Activated T-cell treated with anti-CD3 and anti-CD28 coated beads, Interleukin-2, amount 50 U/mL, for 72 hours (primary cell): ENCODE results near the gene ZG16. TPM values are rescaled to one million over a fixed set of nuclear protein-coding genes. Genes with fewer than 3 reads are reported as not detected.
"Not testable (repeated sequence)": the region's sequence is repeated elsewhere in the genome, so short reads cannot be mapped to it uniquely, and the experiment has no call there.

Experiments
- ATAC-seq, 2 donors: fragments of 150-1000 bp; cut with Tn5 transposase; replicated peaks in 1 of 2; 2 replicates each; pipeline ENCODE4 v1.10.0; 2021; ENCODE audit warnings: moderate library complexity in 2 of 2, mild to moderate bottlenecking in 1 of 2
- DNase-seq, 2 donors: peaks; one replicate each; pipeline ENCODE4 v3.0.0; 2021 to 2022; ENCODE audit warnings: mixed read lengths in 1 of 2
- H3K27ac Mint-ChIP-seq: one replicate; pipeline ENCODE4 v1.8.0; 2022; ENCODE audit warnings: mild to moderate bottlenecking, moderate library complexity, mixed read lengths
- H3K27me3 Mint-ChIP-seq: one replicate; pipeline ENCODE4 v1.8.0; 2022; ENCODE audit warnings: low read depth, mixed read lengths
- H3K36me3 Mint-ChIP-seq, 2 donors: one replicate each; pipeline ENCODE4 v1.8.0; 2022; ENCODE audit warnings: mixed read lengths in 2 of 2, mild to moderate bottlenecking in 1 of 2; ENCODE audit not compliant: insufficient read depth in 2 of 2
- H3K4me1 Mint-ChIP-seq: one replicate; pipeline ENCODE4 v1.8.0; 2022; ENCODE audit warnings: low read depth, mixed read lengths
- H3K4me3 Mint-ChIP-seq, 2 donors: one replicate each; pipeline ENCODE4 v1.8.0; 2022; ENCODE audit warnings: mild to moderate bottlenecking in 2 of 2, mixed read lengths in 2 of 2, moderate library complexity in 2 of 2
- H3K9me3 Mint-ChIP-seq, 2 donors: one replicate each; pipeline ENCODE4 v1.8.0; 2022; ENCODE audit warnings: mixed read lengths in 2 of 2
- total RNA-seq, 2 donors: library from RNA; stranded (reverse); gene quantifications; one replicate each; pipeline ENCODE4 v1.2.3, GENCODE V29; 2022

Gene ZG16
- total RNA-seq, 2 donors from 2014 or later, result not detected

GRCh38 chr16:29760567-29761279 is 17.3 kb upstream of the ZG16 start:
- no peaks in the 10 kb centered on the region for H3K9me3 Mint-ChIP-seq
- no peak for ATAC-seq
- no peak overlapping the region for H3K27ac Mint-ChIP-seq
- H3K4me3 Mint-ChIP-seq, result no peak overlapping the region
- peaks cover 22% of the 10 kb centered on the region for H3K4me1 Mint-ChIP-seq
- no peak for DNase-seq
- H3K27me3 Mint-ChIP-seq, result no peaks in the 10 kb centered on the region
- H3K36me3 Mint-ChIP-seq, result no peaks in the 10 kb centered on the region

GRCh38 chr16:29761280-29761651 is 16.8 kb upstream of the ZG16 start:
- ATAC-seq, H3K27me3 Mint-ChIP-seq, H3K27ac Mint-ChIP-seq, H3K9me3 Mint-ChIP-seq, H3K4me3 Mint-ChIP-seq, DNase-seq, H3K36me3 Mint-ChIP-seq: not testable (repeated sequence)
- H3K4me1 Mint-ChIP-seq, result peaks cover 16% of the 10 kb centered on the region

- no peaks in the 10 kb centered on the region for H3K9me3 Mint-ChIP-seq
- ATAC-seq, result no peak
- DNase-seq, result no peak
These were observed 16.2 kb upstream of the ZG16 start for GRCh38 chr16:29761882-29762281.

GRCh38 chr16:29763326-29763725 is 14.7 kb upstream of the ZG16 start:
- no peak for DNase-seq
- Mint-ChIP-seq H3K36me3 (no peaks in the 10 kb centered on the region), H3K27ac (no peak overlapping the region), H3K27me3 (no peaks in the 10 kb centered on the region), H3K4me3 (no peak overlapping the region), H3K4me1 (peaks cover 7% of the 10 kb centered on the region), H3K9me3 (no peaks in the 10 kb centered on the region)
- ATAC-seq, result no peak

More at GRCh38 chr16:29761882-29762281, 16.2 kb upstream of the ZG16 start:
- H3K4me1 Mint-ChIP-seq, result peaks cover 10% of the 10 kb centered on the region
- no peaks in the 10 kb centered on the region for H3K36me3 Mint-ChIP-seq
- no peak overlapping the region for H3K4me3 Mint-ChIP-seq
- no peaks in the 10 kb centered on the region for H3K27me3 Mint-ChIP-seq
- H3K27ac Mint-ChIP-seq, result no peak overlapping the region

- no peaks in the 10 kb centered on the region for H3K36me3 Mint-ChIP-seq
- no peak overlapping the region for H3K4me3 Mint-ChIP-seq
- H3K4me1 Mint-ChIP-seq, result peaks cover 11% of the 10 kb centered on the region
- H3K9me3 Mint-ChIP-seq, result no peaks in the 10 kb centered on the region
- H3K27ac Mint-ChIP-seq, result no peak overlapping the region
- DNase-seq (no peak), ATAC-seq (no peak)
- H3K27me3 Mint-ChIP-seq, result no peaks in the 10 kb centered on the region
These were observed 12.7 kb upstream of the ZG16 start for GRCh38 chr16:29765167-29766032.

DNA sequence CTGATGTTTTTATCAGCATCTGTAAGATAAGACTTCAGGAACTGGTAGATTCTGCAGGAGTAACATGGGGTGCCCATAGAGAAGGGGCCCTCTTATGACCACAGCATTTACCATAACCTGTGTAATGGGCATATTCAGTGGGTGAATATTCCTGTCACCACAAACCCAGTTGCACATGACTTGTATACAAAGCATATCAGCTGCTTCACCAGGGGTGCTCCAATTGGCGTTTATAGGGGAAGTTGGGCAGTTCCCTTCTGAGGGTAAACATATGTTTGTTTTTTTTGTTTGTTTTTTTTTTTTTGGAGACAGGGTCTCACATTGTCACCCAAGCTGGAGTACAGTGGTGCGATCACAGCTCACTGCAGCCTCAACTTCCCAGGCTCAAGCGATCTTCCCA is 11.5 kb upstream of the ZG16 start:
- H3K27ac Mint-ChIP-seq, result no peak overlapping the region

DNA sequence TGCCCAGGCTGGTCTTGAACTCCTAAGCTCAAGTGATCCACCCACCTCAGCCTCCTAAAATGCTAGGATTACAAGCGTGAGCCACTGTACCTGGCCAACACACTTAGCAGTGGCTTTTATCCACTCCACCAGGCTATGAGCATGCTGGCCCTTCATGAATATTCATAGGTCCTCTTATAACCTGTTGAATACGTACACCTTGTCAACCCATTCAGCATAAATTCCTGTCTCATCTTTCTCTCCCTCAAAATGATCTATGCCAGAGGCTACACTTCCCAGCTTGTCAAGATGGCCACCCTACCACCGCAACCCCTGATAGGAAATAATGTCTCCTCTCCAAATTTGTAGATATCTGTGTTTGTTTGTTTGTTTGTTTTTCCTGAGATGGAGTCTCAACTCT is 11.0 kb upstream of the ZG16 start:
- Mint-ChIP-seq H3K4me1 (peaks cover 13% of the 10 kb centered on the region), H3K27me3 (no peaks in the 10 kb centered on the region), H3K36me3 (no peaks in the 10 kb centered on the region), H3K27ac (no peak overlapping the region), H3K9me3 (no peaks in the 10 kb centered on the region), H3K4me3 (no peak overlapping the region)
- DNase-seq (no peak), ATAC-seq (no peak)

More for the DNA sequence above, 11.5 kb upstream of the ZG16 start:
- ATAC-seq, result no peak
- H3K36me3 Mint-ChIP-seq, result no peaks in the 10 kb centered on the region
- H3K4me3 Mint-ChIP-seq, result no peak overlapping the region
- no peaks in the 10 kb centered on the region for H3K9me3 Mint-ChIP-seq
- H3K27me3 Mint-ChIP-seq, result no peaks in the 10 kb centered on the region
- DNase-seq, result no peak
- peaks cover 13% of the 10 kb centered on the region for H3K4me1 Mint-ChIP-seq

DNA sequence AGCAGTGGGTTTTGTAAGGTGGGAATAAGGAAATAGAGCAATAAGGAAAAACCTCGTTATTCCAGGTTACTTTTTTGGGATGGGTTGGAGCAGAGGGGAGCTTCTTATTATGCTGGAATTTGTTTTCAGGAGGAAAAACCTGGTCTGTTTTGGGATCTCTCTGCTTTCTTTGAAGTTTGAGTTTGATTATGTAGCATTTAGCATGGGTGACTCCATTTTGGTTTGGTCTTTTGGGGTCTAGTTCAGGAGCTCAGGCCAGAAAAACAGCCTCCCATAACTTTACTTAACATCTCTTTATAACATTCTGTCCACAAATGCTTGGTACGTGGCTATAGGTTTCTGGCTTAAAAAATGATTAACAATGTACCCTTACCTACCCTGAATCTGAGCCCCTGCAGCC is 8.5 kb upstream of the ZG16 start:
- no peaks in the 10 kb centered on the region for H3K36me3 Mint-ChIP-seq
- no peaks in the 10 kb centered on the region for H3K27me3 Mint-ChIP-seq
- ATAC-seq (no peak), DNase-seq (no peak)
- no peak overlapping the region for H3K27ac Mint-ChIP-seq
- H3K9me3 Mint-ChIP-seq, result no peaks in the 10 kb centered on the region
- H3K4me1 Mint-ChIP-seq, result peaks cover 6% of the 10 kb centered on the region
- H3K4me3 Mint-ChIP-seq, result no peak overlapping the region

DNA sequence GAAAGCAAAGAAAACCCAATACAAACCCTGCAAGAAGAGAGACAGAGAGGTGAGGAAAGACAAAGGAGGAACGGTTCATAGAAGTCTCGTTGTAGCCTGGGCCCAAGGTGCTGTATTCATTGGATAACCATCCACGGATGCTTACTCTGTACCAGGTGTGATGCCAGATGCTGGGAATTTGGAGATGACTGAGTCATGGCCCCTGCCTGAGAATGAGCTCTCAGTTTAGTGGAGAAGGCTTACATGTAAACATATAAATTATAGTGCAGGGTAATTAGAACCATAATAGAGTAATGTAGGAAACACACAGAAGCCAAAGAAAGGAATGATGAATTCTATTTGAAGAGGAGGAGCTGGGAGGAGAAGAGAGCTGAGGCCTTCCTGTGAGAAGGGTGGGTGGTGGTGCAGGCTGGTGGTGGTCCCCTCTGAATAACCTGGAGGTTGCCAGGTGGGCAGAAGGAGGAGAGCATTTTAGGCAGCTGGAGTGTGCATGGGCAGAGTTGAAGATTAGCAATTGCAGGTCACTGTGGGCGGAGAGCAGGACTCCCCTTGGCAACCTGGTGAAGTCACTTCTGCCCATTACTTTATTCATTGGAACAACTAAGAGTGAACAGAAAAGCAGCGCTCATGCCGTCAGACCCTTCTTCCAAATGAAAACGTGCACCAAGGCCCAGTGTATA is 7.7 kb upstream of the ZG16 start:
- H3K4me3 Mint-ChIP-seq, result no peak overlapping the region
- H3K36me3 Mint-ChIP-seq, result no peaks in the 10 kb centered on the region
- DNase-seq (no peak), ATAC-seq (no peak)
- peaks cover 10% of the 10 kb centered on the region for H3K4me1 Mint-ChIP-seq
- H3K27ac Mint-ChIP-seq, result no peak overlapping the region
- H3K9me3 Mint-ChIP-seq, result no peaks in the 10 kb centered on the region
- no peaks in the 10 kb centered on the region for H3K27me3 Mint-ChIP-seq

- H3K27me3 Mint-ChIP-seq, H3K4me1 Mint-ChIP-seq, DNase-seq, H3K9me3 Mint-ChIP-seq, H3K36me3 Mint-ChIP-seq, H3K4me3 Mint-ChIP-seq, ATAC-seq, H3K27ac Mint-ChIP-seq: not testable (repeated sequence)
These were observed 5.7 kb upstream of the ZG16 start for GRCh38 chr16:29772330-29772729.

DNA sequence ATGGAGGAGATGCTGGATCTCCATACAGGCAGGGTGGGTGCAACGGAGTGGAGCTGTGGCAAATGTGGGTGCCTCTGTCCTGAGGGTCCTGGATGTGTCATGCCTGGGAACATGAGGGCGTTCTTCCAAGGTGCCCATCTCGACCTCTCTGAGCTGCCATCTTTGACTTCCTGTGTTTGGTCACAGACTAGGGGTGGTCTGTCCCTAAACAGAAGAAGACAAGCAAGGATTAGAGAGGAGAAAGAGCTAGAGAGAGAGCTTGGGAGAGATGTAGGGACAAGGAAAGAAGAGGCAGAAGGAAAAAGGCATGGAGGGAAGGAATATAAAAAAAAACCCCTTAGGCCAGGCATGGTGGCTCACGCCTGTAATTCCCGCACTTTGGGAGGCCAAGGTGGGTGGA is 3.3 kb upstream of the ZG16 start:
- Mint-ChIP-seq H3K36me3 (no peaks in the 10 kb centered on the region), H3K27ac (no peak overlapping the region), H3K9me3 (no peaks in the 10 kb centered on the region), H3K4me3 (no peak overlapping the region), H3K4me1 (peaks cover 10% of the 10 kb centered on the region), H3K27me3 (no peaks in the 10 kb centered on the region)
- ATAC-seq, result no peak
- no peak for DNase-seq

DNA sequence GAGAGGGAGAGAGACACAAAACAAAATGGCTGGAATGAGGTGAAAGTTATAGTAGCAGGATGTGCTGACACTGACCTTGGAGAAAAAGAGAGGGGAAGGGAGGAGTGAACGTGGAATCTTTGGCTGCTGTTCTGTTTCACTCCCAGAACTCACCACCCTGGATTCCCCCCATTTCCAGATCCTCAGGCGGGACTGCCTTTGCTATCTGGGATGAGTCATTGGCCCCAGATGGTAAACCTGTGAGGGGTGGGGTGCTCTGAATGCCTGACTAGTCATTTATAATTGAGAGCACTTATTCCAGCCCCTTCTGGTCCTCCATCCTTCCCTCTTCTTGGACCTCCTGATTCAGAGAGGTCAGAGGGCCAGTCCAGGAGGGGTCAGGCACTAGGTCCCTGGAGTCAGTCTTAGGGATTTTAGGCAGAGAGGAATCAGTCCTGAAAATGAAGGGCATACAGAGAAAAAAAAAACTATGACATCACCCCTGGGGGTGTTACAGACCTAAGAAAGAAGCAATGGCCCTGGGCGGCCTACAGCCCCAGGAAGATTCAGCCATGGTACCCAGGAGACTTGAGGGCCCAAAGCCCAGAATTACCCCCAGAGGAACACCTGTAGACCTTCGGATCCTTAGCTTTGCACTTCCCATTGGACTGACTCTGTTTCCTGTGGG is 2.2 kb upstream of the ZG16 start:
- Mint-ChIP-seq H3K27me3 (no peaks in the 10 kb centered on the region), H3K9me3 (no peaks in the 10 kb centered on the region), H3K4me1 (peaks cover 4% of the 10 kb centered on the region), H3K27ac (no peak overlapping the region), H3K4me3 (no peak overlapping the region), H3K36me3 (no peaks in the 10 kb centered on the region)
- DNase-seq (no peak), ATAC-seq (no peak)

- Mint-ChIP-seq H3K4me3 (no peak overlapping the region), H3K9me3 (no peaks in the 10 kb centered on the region), H3K4me1 (peaks cover 14% of the 10 kb centered on the region), H3K27ac (no peak overlapping the region), H3K36me3 (no peaks in the 10 kb centered on the region), H3K27me3 (no peaks in the 10 kb centered on the region)
- DNase-seq (no peak), ATAC-seq (no peak)
These were observed 1.4 kb downstream of the ZG16 start for GRCh38 chr16:29779474-29779873.
